ENCODE results near the gene CYB561D2. TPM values are rescaled to one million over a fixed set of nuclear protein-coding genes. Genes with fewer than 3 reads are reported as not detected.
A peak's percentile ranks its signal among the peaks of the same experiment; 100 is the strongest.

The CYB561D2 gene
- total and polyA plus RNA-seq, 2 experiments from 2014 or later = 10.7 to 23.8 TPM

- TF ChIP-seq CTCF (IDR thresholded peaks at IDR 0.05; ENCODE audit: low read depth, low read length) = no peak
- H3K9me3 ChIP-seq (ENCODE audit: low read depth) = no peaks in the 10 kb centered on the region
- H3K27me3 ChIP-seq = no peaks in the 10 kb centered on the region
- no peak overlapping the region for H3K4me3 ChIP-seq
- no peaks in the 10 kb centered on the region for H3K4me1 ChIP-seq (ENCODE audit: low read depth)
- no peak for DNase-seq (ENCODE audit: low read depth in 1 of 2, low spot score in 1 of 2)
- no peak overlapping the region for H3K27ac ChIP-seq
- no peaks in the 10 kb centered on the region for H3K36me3 ChIP-seq
These were observed 15.2 kb downstream of the CYB561D2 start for GRCh38 chr3:50365842-50366220.

DNA sequence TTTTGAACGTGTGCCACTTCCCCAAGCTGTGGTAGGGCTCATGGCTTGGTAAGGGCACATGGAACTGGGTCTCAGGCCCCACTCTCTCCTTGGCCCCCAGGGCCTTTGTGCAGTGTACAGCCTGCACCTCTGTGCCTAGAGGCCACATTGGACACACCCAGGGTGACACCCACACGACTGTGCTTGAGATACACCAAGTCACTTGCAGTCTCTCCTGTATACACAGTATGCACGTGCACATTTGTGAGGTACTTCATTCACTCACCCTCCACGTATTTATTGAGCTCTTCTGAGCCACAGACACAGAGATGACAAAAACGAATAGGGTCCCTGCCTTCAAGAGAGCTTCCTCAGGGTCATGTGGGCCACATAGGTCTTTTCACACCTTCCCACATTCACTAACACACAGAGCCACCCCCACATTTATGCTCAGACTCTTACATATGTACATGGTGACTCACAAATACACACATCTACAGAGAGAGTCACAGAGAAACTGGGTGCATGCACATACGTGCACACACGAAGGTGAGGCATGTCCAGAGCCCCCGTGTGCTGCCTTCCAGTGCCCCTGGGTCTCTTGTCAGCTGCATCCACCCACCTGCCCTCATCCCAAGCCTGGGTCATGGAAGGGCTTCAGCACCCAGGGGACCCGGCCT, 18.5 kb downstream of the CYB561D2 start:
- Histone ChIP-seq H3K36me3 (no peaks in the 10 kb centered on the region), H3K9me3 (ENCODE audit: low read depth) (no peaks in the 10 kb centered on the region), H3K4me3 (no peak overlapping the region), H3K27me3 (no peaks in the 10 kb centered on the region), H3K4me1 (ENCODE audit: low read depth) (no peaks in the 10 kb centered on the region), H3K27ac (no peak overlapping the region)
- no peak for DNase-seq (ENCODE audit: low read depth in 1 of 2, low spot score in 1 of 2)
- no peak for TF ChIP-seq CTCF (IDR thresholded peaks at IDR 0.05; ENCODE audit: low read depth, low read length)

- Histone ChIP-seq H3K9me3 (ENCODE audit: low read depth) (no peaks in the 10 kb centered on the region), H3K36me3 (no peaks in the 10 kb centered on the region), H3K4me3 (no peak overlapping the region), H3K27ac (no peak overlapping the region), H3K27me3 (no peaks in the 10 kb centered on the region), H3K4me1 (ENCODE audit: low read depth) (no peaks in the 10 kb centered on the region)
- peak; percentile 50 to 69 for DNase-seq (ENCODE audit: low read depth in 1 of 2, low spot score in 1 of 2)
- TF ChIP-seq CTCF (IDR thresholded peaks at IDR 0.05; ENCODE audit: low read depth, low read length) = peak; percentile 27
These were observed 19.9 kb downstream of the CYB561D2 start for GRCh38 chr3:50370594-50370993.

DNA sequence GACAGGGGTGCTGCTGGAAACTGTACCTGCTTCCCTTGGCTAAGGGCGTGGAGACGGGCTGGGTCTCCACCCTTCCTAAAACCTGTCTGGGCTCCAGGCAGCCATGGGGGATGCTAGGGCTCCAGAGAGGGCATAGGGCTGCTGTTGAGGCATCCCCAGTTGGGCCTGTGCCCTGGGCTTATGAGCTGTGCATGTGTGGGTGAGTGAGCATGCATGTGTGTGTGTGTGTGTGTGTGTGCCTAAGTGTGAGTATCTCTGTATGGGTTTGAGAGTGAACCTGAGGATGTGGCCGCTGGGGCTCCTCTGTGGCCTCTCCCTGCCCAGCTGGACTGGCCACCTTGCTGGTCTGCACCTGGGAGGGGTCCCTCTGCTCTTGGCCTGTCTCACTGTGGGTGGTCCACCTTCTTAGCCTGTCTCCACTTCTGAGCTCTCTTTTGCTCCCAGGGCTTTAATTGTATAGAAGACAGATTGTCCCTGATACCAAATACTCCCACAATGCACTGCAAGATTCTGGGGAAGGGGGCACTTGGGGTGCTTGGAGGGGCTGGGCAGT, 20.5 kb downstream of the CYB561D2 start:
- no peaks in the 10 kb centered on the region for H3K36me3 ChIP-seq
- H3K4me3 ChIP-seq = no peak overlapping the region
- no peak for TF ChIP-seq CTCF (IDR thresholded peaks at IDR 0.05; ENCODE audit: low read depth, low read length)
- no peaks in the 10 kb centered on the region for H3K27me3 ChIP-seq
- peak in 1 of 2 donors; percentile 34 for DNase-seq (ENCODE audit: low read depth in 1 of 2, low spot score in 1 of 2)
- H3K27ac ChIP-seq = no peak overlapping the region
- no peaks in the 10 kb centered on the region for H3K9me3 ChIP-seq (ENCODE audit: low read depth)
- H3K4me1 ChIP-seq (ENCODE audit: low read depth) = no peaks in the 10 kb centered on the region

DNA sequence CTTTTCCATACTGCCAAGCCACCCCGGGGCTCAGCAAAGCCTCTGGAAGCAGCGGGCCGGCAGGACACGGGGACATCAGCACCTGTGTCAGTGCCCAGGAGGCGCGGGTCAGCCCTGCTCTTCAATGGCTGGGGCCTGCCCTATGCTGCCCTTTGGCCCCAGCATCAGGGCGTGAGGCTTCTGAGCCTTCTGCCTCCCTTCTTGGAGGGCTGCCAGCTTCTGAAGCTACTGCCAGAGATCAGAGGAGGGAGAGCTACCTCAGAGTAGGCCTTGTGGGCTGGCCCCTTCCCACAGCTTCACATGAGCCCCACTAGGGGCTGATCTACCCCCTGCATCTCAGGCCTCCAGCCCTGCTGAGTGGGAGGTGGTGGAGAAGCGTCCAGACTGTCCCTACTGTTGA, 21.7 kb downstream of the CYB561D2 start:
- Histone ChIP-seq H3K4me1 (ENCODE audit: low read depth) (no peaks in the 10 kb centered on the region), H3K9me3 (ENCODE audit: low read depth) (no peaks in the 10 kb centered on the region), H3K27me3 (no peaks in the 10 kb centered on the region), H3K4me3 (no peak overlapping the region), H3K36me3 (no peaks in the 10 kb centered on the region), H3K27ac (no peak overlapping the region)
- no peak for TF ChIP-seq CTCF (IDR thresholded peaks at IDR 0.05; ENCODE audit: low read depth, low read length)
- DNase-seq (ENCODE audit: low read depth in 1 of 2, low spot score in 1 of 2) = peak; percentile 25 to 71
